IgD-negative memory B cell (primary cell): ENCODE data around the gene MAP6. TPM values are rescaled to one million over a fixed set of nuclear protein-coding genes. Genes with fewer than 3 reads are reported as not detected.
"Not testable (repeated sequence)": the region's sequence is repeated elsewhere in the genome, so short reads cannot be mapped to it uniquely, and the experiment has no call there.

Experiments
- H3K27ac Mint-ChIP-seq, 3 donors: one replicate each; pipeline ENCODE4 v1.8.0; 2020 to 2022; ENCODE audit warnings: mild to moderate bottlenecking in 3 of 3, mixed read lengths in 3 of 3, moderate library complexity in 1 of 3
- H3K27me3 Mint-ChIP-seq: one replicate; pipeline ENCODE4 v1.8.0; 2021; ENCODE audit warnings: mixed read lengths
- H3K36me3 Mint-ChIP-seq: one replicate; pipeline ENCODE4 v1.8.0; 2020; ENCODE audit warnings: mild to moderate bottlenecking, mixed read lengths
- H3K4me1 Mint-ChIP-seq, 3 donors: one replicate each; pipeline ENCODE4 v1.8.0; 2020 to 2022; ENCODE audit warnings: mixed read lengths in 3 of 3, mild to moderate bottlenecking in 1 of 3
- H3K4me3 Mint-ChIP-seq, 4 donors: one replicate each; pipeline ENCODE4 v1.8.0; 2020 to 2022; ENCODE audit warnings: mild to moderate bottlenecking in 4 of 4, mixed read lengths in 4 of 4, moderate library complexity in 3 of 4
- H3K9me3 Mint-ChIP-seq, 3 donors: one replicate each; pipeline ENCODE4 v1.8.0; 2020 to 2021; ENCODE audit warnings: mixed read lengths in 3 of 3, mild to moderate bottlenecking in 1 of 3
- polyA plus RNA-seq: library from polyadenylated mRNA; unstranded; fragments of 300-500 nt; fragmentation: Illumina TruSeq; gene quantifications from one replicate; pipeline ENCODE4 v1.2.3, GENCODE V29; 2021

MAP6 gene
- polyA plus RNA-seq, 1 donor from 2014 or later, result 0.53 TPM

- Mint-ChIP-seq H3K36me3 (no peaks in the 10 kb centered on the region), H3K4me1 (peaks cover 7 to 17% (median 9%) of the 10 kb centered on the region in 3 donors), H3K9me3 (no peaks in the 10 kb centered on the region), H3K27me3 (no peaks in the 10 kb centered on the region), H3K4me3 (peak overlapping the region in 1 of 4 donors; percentile 77), H3K27ac (peak overlapping the region in 1 of 3 donors; percentile 20)
Measured at GRCh38 chr11:75595429-75595828, 73.4 kb downstream of the MAP6 start.

GRCh38 chr11:75594211-75594610 is 74.6 kb downstream of the MAP6 start:
- Mint-ChIP-seq H3K4me3 (no peak overlapping the region), H3K36me3 (no peaks in the 10 kb centered on the region), H3K27me3 (no peaks in the 10 kb centered on the region), H3K27ac (peak overlapping the region in 1 of 3 donors; percentile 21), H3K4me1 (peaks cover 7 to 17% (median 9%) of the 10 kb centered on the region in 3 donors), H3K9me3 (no peaks in the 10 kb centered on the region)

GRCh38 chr11:75593286-75593915 is 75.4 kb downstream of the MAP6 start:
- H3K9me3 Mint-ChIP-seq, result no peaks in the 10 kb centered on the region
- H3K27me3 Mint-ChIP-seq, result peaks cover 2% of the 10 kb centered on the region
- H3K27ac Mint-ChIP-seq, result no peak overlapping the region
- no peaks in the 10 kb centered on the region for H3K36me3 Mint-ChIP-seq
- no peak overlapping the region for H3K4me3 Mint-ChIP-seq
- peaks cover 2 to 17% (median 9%) of the 10 kb centered on the region in 3 donors for H3K4me1 Mint-ChIP-seq

- H3K4me1 Mint-ChIP-seq, result peaks cover 2 to 17% (median 9%) of the 10 kb centered on the region in 3 donors
- no peak overlapping the region for H3K27ac Mint-ChIP-seq
- H3K36me3 Mint-ChIP-seq, result no peaks in the 10 kb centered on the region
- H3K9me3 Mint-ChIP-seq, result no peaks in the 10 kb centered on the region
- H3K4me3 Mint-ChIP-seq, result no peak overlapping the region
- peaks cover 2% of the 10 kb centered on the region for H3K27me3 Mint-ChIP-seq
Measured at GRCh38 chr11:75592715-75593114, 76.1 kb downstream of the MAP6 start.

- H3K27me3 Mint-ChIP-seq, result peaks cover 2% of the 10 kb centered on the region
- H3K4me3 Mint-ChIP-seq, result no peak overlapping the region
- H3K4me1 Mint-ChIP-seq, result peaks cover 2 to 17% (median 9%) of the 10 kb centered on the region in 3 donors
- no peaks in the 10 kb centered on the region for H3K9me3 Mint-ChIP-seq
- H3K36me3 Mint-ChIP-seq, result no peaks in the 10 kb centered on the region
- peak overlapping the region in 1 of 3 donors; percentile 3 for H3K27ac Mint-ChIP-seq
Measured at GRCh38 chr11:75591966-75592365, 76.9 kb downstream of the MAP6 start.

GRCh38 chr11:75591371-75591770 is 77.5 kb downstream of the MAP6 start:
- H3K4me1 Mint-ChIP-seq, result peaks cover 2 to 12% (median 9%) of the 10 kb centered on the region in 3 donors
- peaks cover 2% of the 10 kb centered on the region for H3K27me3 Mint-ChIP-seq
- no peak overlapping the region for H3K4me3 Mint-ChIP-seq
- no peaks in the 10 kb centered on the region for H3K9me3 Mint-ChIP-seq
- H3K36me3 Mint-ChIP-seq, result no peaks in the 10 kb centered on the region
- no peak overlapping the region for H3K27ac Mint-ChIP-seq

GRCh38 chr11:75589933-75590332 is 78.9 kb downstream of the MAP6 start:
- H3K27ac Mint-ChIP-seq, result no peak overlapping the region
- H3K4me1 Mint-ChIP-seq, result no peaks in the 10 kb centered on the region
- H3K36me3 Mint-ChIP-seq, result no peaks in the 10 kb centered on the region
- no peaks in the 10 kb centered on the region for H3K9me3 Mint-ChIP-seq
- H3K4me3 Mint-ChIP-seq, result no peak overlapping the region
- peaks cover 2% of the 10 kb centered on the region for H3K27me3 Mint-ChIP-seq

- Mint-ChIP-seq H3K4me1 (peaks cover 0 to 3% (median 1%) of the 10 kb centered on the region in 3 donors), H3K9me3 (no peaks in the 10 kb centered on the region), H3K36me3 (no peaks in the 10 kb centered on the region), H3K27ac (no peak overlapping the region), H3K27me3 (peaks cover 2% of the 10 kb centered on the region), H3K4me3 (no peak overlapping the region)
Measured at GRCh38 chr11:75589051-75589450, 79.8 kb downstream of the MAP6 start.

GRCh38 chr11:75588051-75588481 is 80.8 kb downstream of the MAP6 start:
- no peak overlapping the region for H3K27ac Mint-ChIP-seq
- peaks cover 2% of the 10 kb centered on the region for H3K27me3 Mint-ChIP-seq
- no peaks in the 10 kb centered on the region for H3K9me3 Mint-ChIP-seq
- peaks cover 0 to 6% (median 1%) of the 10 kb centered on the region in 3 donors for H3K4me1 Mint-ChIP-seq
- H3K4me3 Mint-ChIP-seq, result no peak overlapping the region
- no peaks in the 10 kb centered on the region for H3K36me3 Mint-ChIP-seq

GRCh38 chr11:75586395-75586794 is 82.4 kb downstream of the MAP6 start:
- Mint-ChIP-seq H3K9me3 (no peaks in the 10 kb centered on the region), H3K27me3 (peaks cover 4% of the 10 kb centered on the region), H3K36me3 (no peaks in the 10 kb centered on the region), H3K4me3 (no peak overlapping the region), H3K4me1 (peaks cover 0 to 7% (median 6%) of the 10 kb centered on the region in 3 donors), H3K27ac (no peak overlapping the region)

GRCh38 chr11:75585293-75585670 is 83.6 kb downstream of the MAP6 start:
- peak overlapping the region in 2 of 3 donors; percentile 17 to 52 for H3K27ac Mint-ChIP-seq

GRCh38 chr11:75584659-75585292 is 84.1 kb downstream of the MAP6 start:
- H3K4me1 Mint-ChIP-seq, H3K27me3 Mint-ChIP-seq, H3K9me3 Mint-ChIP-seq, H3K36me3 Mint-ChIP-seq: not testable (repeated sequence)
- peak overlapping the region in 3 of 4 donors; percentile 74 to 82 (median 76) for H3K4me3 Mint-ChIP-seq
- H3K27ac Mint-ChIP-seq, result peak overlapping the region in 1 of 3 donors; percentile 67

More at GRCh38 chr11:75585293-75585670, 83.6 kb downstream of the MAP6 start:
- Mint-ChIP-seq H3K36me3 (no peaks in the 10 kb centered on the region), H3K9me3 (no peaks in the 10 kb centered on the region), H3K4me1 (peaks cover 0 to 7% (median 6%) of the 10 kb centered on the region in 3 donors), H3K4me3 (peak overlapping the region in 2 of 4 donors; percentile 41 to 74), H3K27me3 (peaks cover 4% of the 10 kb centered on the region)

- Mint-ChIP-seq H3K4me1 (peaks cover 0 to 7% (median 6%) of the 10 kb centered on the region in 3 donors), H3K4me3 (peak overlapping the region; percentile 74 to 89 (median 79)), H3K27ac (peak overlapping the region in 1 of 3 donors; percentile 67), H3K9me3 (no peaks in the 10 kb centered on the region), H3K36me3 (no peaks in the 10 kb centered on the region), H3K27me3 (peaks cover 2% of the 10 kb centered on the region)
Measured at GRCh38 chr11:75583718-75584658, 84.8 kb downstream of the MAP6 start.

- H3K4me3 Mint-ChIP-seq, result peak overlapping the region; percentile 63 to 91 (median 86)
- no peak overlapping the region for H3K27ac Mint-ChIP-seq
- H3K36me3 Mint-ChIP-seq, result no peaks in the 10 kb centered on the region
- H3K9me3 Mint-ChIP-seq, result no peaks in the 10 kb centered on the region
- peaks cover 0 to 7% (median 6%) of the 10 kb centered on the region in 3 donors for H3K4me1 Mint-ChIP-seq
- peaks cover 2% of the 10 kb centered on the region for H3K27me3 Mint-ChIP-seq
Measured at GRCh38 chr11:75582895-75583717, 85.7 kb downstream of the MAP6 start.
